Activated naive CD4-positive, alpha-beta T cell treated with anti-CD3 and anti-CD28 coated beads, Interleukin-2, amount 50 U/mL, for 72 hours (primary cell): ENCODE results near the gene RBPJ. TPM values are rescaled to one million over a fixed set of nuclear protein-coding genes. Genes with fewer than 3 reads are reported as not detected.
A peak's percentile ranks its signal among the peaks of the same experiment; 100 is the strongest.

Experiments used
- ATAC-seq, 2 donors: fragments of 150-1000 bp; cut with Tn5 transposase; 2 replicates each; pipeline ENCODE4 v1.10.0; 2021; ENCODE audit warnings: mild to moderate bottlenecking in 2 of 2, moderate library complexity in 2 of 2
- DNase-seq, 2 donors: peaks; one replicate each; pipeline ENCODE4 v3.0.0; 2021 to 2022; ENCODE audit warnings: low spot score in 2 of 2
- H3K27ac Mint-ChIP-seq, 2 donors: one replicate each; pipeline ENCODE4 v1.8.0; 2022; ENCODE audit warnings: mild to moderate bottlenecking in 2 of 2, mixed read lengths in 2 of 2
- H3K36me3 Mint-ChIP-seq, 2 donors: one replicate each; pipeline ENCODE4 v1.8.0; 2022; ENCODE audit warnings: mixed read lengths in 2 of 2
- H3K9me3 Mint-ChIP-seq, 2 donors: one replicate each; pipeline ENCODE4 v1.8.0; 2022; ENCODE audit warnings: mixed read lengths in 2 of 2
- total RNA-seq, 2 donors: library from RNA; stranded (reverse); gene quantifications; one replicate each; pipeline ENCODE4 v1.2.3, GENCODE V29; 2022

The RBPJ gene
- total RNA-seq, 2 donors from 2014 or later: 175 to 356 TPM

DNA sequence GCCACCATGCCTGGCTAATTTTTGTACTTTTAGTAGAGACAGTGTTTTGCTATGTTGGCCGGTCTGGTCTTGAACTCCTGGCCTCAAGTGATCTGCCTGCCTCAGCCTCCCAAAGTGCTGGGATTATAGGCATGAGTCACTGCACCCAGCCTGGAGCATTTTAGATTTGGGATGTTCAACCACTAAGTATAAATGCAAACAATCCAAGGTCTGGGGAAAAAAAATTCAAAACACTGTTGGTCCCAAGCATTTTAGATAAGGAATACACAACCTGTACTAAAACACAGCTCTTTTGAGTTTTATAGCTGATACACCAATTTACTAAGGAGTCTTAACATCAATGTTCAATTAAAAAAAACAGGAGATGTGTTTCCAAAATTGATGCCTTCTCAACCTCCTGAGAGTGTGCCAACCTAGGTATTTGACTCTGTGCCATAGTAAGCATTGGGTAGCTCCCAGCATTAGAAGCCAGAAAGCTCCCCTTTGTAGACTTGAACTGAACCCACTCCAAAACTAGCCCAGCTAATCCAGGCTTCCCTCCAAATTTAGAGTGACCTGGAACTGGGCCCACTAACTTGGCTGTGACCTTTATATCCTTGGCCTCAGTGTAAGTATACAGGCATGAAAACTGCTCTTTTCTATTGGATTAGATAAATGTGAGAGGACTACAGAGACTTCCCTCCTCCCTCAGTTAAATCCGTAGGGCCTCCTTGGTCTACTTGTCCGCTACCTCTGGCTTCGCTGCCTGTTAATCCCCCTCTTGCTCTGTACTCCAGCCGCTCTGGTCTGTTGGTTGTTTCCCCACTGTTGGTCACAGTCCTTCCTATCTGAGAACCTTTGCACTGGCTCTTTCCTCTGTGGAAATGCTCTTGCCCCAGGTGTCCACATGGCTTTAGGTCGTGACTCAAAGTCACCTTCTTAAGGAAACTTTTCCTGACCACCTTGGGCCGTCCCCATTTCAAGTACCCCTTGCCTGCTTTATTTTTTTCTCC is 91.9 kb downstream of the RBPJ start:
- Mint-ChIP-seq H3K9me3 (no peaks in the 10 kb centered on the region), H3K27ac (peak overlapping the region in 1 of 2 donors; percentile 19), H3K36me3 (peaks cover 0 to 30% of the 10 kb centered on the region in 2 donors)
- ATAC-seq: no peak
- DNase-seq: no peak

DNA sequence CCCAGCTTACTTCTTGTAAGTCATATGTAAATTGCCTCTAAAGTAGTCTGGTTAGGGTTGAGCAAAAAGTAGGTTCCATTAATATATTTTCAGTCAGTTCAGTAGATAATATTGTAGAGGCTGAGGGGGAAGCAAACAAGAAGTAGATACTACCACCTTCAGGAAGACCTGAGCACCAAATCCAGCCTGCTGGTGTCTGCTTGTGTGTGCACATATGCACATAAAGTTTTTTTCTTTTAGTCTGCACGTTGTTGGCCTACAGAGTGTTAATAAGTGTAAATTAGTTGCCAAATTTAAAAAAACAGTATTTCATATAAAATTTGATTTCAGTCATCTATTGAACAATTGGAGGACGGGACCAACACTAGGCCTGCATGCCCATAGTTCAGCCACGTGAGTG is 92.8 kb downstream of the RBPJ start:
- Mint-ChIP-seq H3K9me3 (no peaks in the 10 kb centered on the region), H3K27ac (peak overlapping the region in 1 of 2 donors; percentile 19), H3K36me3 (peaks cover 0 to 27% of the 10 kb centered on the region in 2 donors)
- ATAC-seq (no peak), DNase-seq (no peak)

DNA sequence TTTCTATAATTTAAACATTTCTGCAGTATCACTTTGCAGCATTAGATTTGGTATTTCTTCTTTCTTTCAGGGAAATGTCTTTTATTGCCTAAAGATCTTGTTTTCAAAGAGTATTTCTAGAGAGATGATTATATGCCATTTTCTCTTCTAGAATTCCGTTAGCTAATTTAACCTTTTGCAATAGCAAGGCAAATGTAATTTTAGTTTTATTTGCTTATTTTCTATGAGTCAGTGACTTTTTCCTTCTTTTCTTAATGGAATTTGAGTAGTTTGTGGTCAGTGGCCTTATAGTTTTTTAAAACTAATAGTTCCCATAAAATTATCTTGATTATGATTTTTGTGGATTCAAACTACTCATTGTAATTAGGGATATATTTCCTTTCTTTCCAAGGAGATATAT is 97.3 kb downstream of the RBPJ start:
- DNase-seq (no peak), ATAC-seq (no peak)
- Mint-ChIP-seq H3K36me3 (peaks cover 17 to 35% of the 10 kb centered on the region in 2 donors), H3K9me3 (no peaks in the 10 kb centered on the region), H3K27ac (no peak overlapping the region)

DNA sequence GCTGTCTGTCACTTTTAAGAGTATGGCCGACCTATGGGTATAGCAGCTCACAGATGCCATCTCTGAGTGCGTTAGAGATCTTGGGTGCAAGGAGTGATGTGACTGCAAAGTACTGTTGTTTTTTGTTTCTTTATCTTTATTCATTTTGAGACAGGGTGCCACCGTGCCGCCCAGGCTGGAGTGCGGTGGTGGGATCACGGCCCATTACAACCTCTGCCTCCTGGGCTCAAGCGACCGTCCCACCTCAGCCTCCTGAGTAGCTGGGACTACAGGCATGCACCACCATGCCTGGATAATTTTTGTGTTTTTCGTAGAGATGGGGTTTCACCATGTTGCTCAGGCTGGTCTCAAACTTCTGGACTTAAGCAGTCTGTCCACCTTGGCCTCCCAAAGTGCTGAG is 98.0 kb downstream of the RBPJ start:
- ATAC-seq: no peak
- peaks cover 17 to 32% of the 10 kb centered on the region in 2 donors for H3K36me3 Mint-ChIP-seq
- no peak for DNase-seq
- no peaks in the 10 kb centered on the region for H3K9me3 Mint-ChIP-seq
- H3K27ac Mint-ChIP-seq: peak overlapping the region in 1 of 2 donors; percentile 46

DNA sequence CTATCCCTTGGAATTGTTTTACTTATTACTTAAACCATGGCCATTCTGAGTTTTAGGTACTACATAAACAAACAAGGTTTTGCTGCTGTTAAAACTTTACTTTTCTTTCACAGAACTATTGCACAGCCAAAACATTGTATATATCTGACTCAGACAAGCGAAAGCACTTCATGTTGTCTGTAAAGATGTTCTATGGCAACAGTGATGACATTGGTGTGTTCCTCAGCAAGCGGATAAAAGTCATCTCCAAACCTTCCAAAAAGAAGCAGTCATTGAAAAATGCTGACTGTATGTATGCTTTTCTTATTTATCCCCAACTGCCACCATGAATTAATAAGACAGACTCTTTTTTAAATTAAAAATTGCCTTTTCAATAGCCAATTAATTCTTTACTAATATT is 99.6 kb downstream of the RBPJ start:
- Mint-ChIP-seq H3K36me3 (peaks cover 17 to 28% of the 10 kb centered on the region in 2 donors), H3K9me3 (no peaks in the 10 kb centered on the region), H3K27ac (no peak overlapping the region)
- no peak for ATAC-seq
- no peak for DNase-seq

DNA sequence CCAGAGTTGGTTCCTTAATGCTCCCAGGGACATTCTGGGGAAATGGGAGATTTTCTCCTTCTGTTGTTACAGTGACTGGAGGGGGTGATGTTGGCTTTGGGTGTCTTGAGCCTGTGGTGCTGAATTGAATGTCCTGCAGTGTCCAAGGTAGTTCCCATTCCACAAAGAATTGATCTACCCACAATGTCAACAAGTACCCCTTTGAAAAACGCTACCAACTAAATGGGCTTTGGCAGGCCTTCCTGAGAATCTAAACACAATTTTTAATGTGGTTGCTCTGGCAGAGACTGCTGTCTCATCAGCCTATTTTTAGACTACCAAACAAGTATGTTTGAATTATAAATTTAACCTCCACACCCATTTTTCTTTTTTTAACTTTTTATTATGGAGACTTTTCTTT is 100.1 kb downstream of the RBPJ start:
- ATAC-seq (no peak), DNase-seq (no peak)
- Mint-ChIP-seq H3K9me3 (no peaks in the 10 kb centered on the region), H3K36me3 (peaks cover 17 to 27% of the 10 kb centered on the region in 2 donors), H3K27ac (no peak overlapping the region)

DNA sequence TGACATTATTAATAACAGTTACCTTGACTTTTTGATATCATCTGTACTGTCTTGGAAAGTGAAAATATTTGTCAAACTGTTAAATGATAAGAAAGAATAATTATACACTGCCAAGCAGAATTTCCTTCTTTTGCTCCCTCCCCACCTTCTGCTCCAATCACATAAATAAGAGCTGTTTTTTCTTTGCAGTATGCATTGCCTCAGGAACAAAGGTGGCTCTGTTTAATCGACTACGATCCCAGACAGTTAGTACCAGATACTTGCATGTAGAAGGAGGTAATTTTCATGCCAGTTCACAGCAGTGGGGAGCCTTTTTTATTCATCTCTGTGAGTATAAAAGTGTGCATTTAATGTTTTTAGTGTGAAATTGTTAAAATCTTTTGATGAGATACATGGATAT is 103.3 kb downstream of the RBPJ start:
- Mint-ChIP-seq H3K27ac (no peak overlapping the region), H3K9me3 (no peaks in the 10 kb centered on the region), H3K36me3 (peaks cover 17 to 40% of the 10 kb centered on the region in 2 donors)
- ATAC-seq (no peak), DNase-seq (no peak)

DNA sequence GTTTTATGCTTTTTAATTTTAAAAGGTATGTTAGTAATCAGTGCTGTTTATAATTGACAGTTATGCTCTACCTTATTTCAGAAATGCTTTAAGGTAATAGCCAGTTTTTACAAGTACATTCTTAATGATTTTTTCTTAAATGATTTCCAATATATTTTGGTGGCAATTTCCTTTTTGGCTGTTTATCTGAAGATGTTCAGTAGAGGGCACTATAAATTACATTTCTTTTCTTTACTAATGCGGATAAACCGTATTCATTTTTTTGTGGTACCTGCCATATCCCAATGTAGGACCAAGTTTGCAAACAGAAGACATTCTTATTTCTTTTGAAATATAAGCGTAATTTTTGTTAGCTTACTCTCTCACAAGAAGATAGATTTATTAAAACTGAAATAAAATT is 104.0 kb downstream of the RBPJ start:
- H3K36me3 Mint-ChIP-seq: peaks cover 19 to 42% of the 10 kb centered on the region in 2 donors

DNA sequence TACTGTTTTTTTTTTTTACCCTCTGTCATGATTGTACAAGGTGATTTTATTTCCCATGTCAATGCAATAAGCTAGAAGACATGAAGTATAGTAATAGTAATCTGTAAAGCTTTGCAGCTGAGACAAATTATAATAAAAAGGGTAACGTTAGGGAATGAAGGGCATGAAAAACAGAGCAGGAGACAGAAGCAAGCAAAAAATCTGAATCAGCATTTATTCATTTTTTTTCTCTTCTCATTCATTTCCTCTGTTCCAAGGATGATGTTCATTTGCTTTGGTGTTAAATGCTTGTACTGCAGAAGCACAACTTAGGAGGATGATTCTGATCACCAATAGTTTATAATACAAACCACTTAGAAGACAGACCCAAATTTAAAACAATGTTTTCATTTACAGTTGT is 105.1 kb downstream of the RBPJ start:
- H3K36me3 Mint-ChIP-seq: peaks cover 29 to 51% of the 10 kb centered on the region in 2 donors
- DNase-seq: no peak
- ATAC-seq: no peak
- H3K9me3 Mint-ChIP-seq: no peaks in the 10 kb centered on the region
- H3K27ac Mint-ChIP-seq: no peak overlapping the region

More for the DNA sequence above, 104.0 kb downstream of the RBPJ start:
- ATAC-seq (no peak), DNase-seq (no peak)
- H3K27ac Mint-ChIP-seq: no peak overlapping the region
- no peaks in the 10 kb centered on the region for H3K9me3 Mint-ChIP-seq

DNA sequence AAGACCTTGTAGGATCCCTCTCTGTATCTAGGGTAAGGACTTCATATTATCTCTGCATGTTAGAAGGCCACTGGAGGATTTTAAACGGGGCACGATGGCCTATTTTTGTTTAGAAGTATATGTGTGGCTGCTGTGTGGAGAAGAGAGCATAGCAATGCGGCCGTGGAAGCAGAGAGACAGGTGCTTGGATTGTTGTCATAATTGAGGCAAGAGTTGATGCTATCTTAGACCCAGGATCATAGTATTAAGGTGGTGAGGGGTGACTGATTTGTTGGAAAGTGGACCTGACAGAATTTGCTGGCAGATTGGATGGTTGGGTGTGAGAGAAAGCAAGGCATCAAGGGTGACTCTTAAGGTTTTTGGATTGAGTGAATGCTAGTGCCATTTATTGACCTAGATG is 106.1 kb downstream of the RBPJ start:
- ATAC-seq (peak in 1 of 2 donors; percentile 13), DNase-seq (no peak)
- Mint-ChIP-seq H3K9me3 (no peaks in the 10 kb centered on the region), H3K27ac (peak overlapping the region; percentile 35 to 81), H3K36me3 (peaks cover 22 to 53% of the 10 kb centered on the region in 2 donors)

DNA sequence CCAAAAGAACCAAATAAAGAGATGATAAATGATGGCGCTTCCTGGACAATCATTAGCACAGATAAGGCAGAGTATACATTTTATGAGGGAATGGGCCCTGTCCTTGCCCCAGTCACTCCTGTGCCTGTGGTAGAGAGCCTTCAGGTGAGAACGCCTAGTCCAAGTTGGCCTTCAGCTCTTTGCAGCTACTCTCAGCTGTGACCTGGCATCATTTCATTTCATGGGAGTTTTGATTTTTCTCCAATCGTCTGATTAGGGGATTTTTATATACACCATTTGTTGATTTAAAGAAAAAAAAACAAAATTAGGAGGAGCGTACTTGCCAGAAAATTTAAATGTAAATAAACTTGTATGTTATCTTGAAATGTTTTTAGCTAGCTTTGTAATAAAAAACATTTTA is 109.1 kb downstream of the RBPJ start:
- DNase-seq (no peak), ATAC-seq (no peak)
- H3K9me3 Mint-ChIP-seq: no peaks in the 10 kb centered on the region
- peaks cover 12 to 67% of the 10 kb centered on the region in 2 donors for H3K36me3 Mint-ChIP-seq
- H3K27ac Mint-ChIP-seq: peak overlapping the region in 1 of 2 donors; percentile 53

DNA sequence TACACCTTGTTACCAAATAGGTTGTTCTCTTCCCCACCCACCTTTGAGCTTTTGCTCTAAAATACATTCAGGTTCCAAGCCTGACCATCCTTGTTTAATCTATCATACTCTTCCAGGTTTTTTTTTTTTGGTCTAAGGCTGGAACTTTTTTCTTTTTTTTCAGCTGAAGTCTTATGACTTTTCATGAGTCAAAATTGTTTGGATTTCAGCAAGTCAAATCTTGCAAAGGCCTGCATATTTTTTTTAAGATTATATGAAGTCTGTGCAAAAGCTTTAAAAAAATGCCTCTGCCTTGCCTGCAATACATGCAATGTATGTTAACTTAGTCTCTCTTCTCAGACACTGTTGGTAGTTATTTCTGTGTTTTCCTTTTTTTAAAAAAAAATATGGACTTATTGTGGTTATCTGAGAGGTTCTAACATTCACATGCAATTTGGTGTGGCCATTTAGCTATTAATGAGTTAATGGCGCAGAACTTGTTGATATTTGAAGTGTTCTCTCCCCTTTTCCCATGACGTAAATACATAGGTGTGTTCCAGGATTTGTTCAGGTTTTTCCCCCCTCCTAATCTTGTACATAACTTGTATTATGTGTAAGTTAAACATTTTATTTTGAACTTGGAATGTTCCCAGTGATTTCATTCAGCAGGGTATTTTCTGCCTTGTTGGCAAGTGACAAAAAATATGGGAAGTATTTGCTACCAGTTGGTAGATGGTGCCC is 110.8 kb downstream of the RBPJ start:
- peaks cover 12 to 56% of the 10 kb centered on the region in 2 donors for H3K36me3 Mint-ChIP-seq
- no peak for ATAC-seq
- H3K27ac Mint-ChIP-seq: peak overlapping the region in 1 of 2 donors; percentile 78
- DNase-seq: no peak
- H3K9me3 Mint-ChIP-seq: no peaks in the 10 kb centered on the region

DNA sequence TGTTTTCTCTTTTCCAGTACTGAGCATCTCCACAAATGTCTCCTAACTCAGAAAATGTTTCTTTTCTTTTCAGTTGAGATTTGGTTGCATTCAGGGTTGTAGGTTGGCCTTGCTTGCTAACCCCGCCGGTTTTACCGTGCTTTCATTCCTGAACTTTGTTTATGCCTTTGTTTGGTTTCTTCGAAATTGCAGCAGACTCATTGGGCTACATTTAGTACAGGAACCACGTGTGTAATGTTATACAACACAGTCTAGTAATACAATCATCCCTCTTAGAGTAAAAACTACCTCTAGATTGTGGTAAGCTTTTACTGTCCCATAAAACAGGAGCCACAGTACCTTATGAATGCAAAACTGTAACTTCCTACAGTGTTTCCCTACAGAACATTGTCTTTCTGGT is 111.6 kb downstream of the RBPJ start:
- ATAC-seq (no peak), DNase-seq (no peak)
- peaks cover 12 to 48% of the 10 kb centered on the region in 2 donors for H3K36me3 Mint-ChIP-seq
- H3K27ac Mint-ChIP-seq: no peak overlapping the region
- H3K9me3 Mint-ChIP-seq: no peaks in the 10 kb centered on the region

DNA sequence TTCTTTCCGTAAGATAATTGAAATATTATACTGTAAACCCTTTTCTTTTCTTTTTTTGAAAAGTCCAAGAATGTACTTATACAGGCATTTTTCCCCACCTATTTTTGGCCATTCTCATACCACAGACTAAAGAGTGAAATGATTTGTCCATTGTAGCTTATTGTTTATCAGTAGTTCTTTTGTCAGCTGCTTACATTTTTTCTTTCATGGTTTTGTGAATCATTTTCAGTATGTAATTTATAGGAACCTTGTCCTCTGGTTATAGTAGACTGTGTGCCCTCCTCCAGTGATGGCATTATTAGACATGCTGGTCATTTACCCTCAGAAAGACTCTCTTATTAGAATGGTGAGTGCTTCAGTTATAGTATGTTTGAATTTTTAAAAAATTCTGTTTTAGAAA is 112.7 kb downstream of the RBPJ start:
- H3K9me3 Mint-ChIP-seq: no peaks in the 10 kb centered on the region
- no peak for DNase-seq
- ATAC-seq: no peak
- peak overlapping the region in 1 of 2 donors; percentile 32 for H3K27ac Mint-ChIP-seq
- peaks cover 12 to 45% of the 10 kb centered on the region in 2 donors for H3K36me3 Mint-ChIP-seq

DNA sequence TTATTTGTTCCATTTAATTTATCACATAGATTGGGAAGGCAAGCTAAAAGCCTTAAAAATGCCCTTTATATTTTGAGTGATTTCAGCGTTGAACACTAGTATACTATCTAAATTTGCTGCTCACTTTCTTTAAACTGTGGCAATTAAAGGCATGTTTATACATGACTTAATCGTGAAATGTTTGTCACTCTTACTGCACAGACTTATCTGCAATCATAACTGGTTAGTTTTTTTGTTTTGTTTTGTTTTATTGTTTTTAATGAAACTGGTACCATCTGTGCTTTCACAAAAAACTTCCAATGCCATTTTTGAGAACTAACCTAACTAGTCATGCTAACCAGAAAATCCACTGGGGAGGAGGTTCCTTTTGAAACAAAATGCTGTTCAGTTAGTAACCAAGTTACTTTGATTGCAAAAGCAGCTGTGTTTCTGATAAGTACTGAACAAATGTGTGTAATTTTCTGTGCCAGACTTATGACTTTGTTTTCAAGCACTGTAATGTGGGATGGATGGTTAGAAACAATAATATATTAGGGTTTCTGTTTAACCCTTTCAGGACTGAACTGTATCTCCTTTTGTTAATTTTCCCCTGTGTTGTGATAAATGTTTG is 113.3 kb downstream of the RBPJ start:
- H3K9me3 Mint-ChIP-seq: no peaks in the 10 kb centered on the region
- peaks cover 12 to 45% of the 10 kb centered on the region in 2 donors for H3K36me3 Mint-ChIP-seq
- peak overlapping the region; percentile 32 to 88 for H3K27ac Mint-ChIP-seq
- ATAC-seq: no peak
- DNase-seq: no peak

DNA sequence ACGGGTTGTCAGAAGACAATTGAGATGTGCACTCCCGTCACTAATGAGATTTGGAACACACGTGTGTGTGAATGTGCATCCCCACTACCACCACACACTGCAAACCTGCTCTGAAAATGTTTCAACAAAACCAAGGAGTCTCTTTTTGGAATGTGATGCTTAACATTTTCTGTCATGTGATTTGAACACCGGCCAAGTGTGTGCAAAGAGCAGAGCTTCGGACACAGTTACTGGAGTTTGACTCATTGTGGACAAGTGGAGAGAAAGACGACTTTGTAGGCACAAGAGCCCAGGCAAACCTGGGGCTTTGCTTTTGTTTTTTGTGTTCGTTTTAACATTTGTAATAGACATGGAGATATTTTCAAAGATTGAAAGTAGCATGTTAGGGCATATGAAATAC is 120.3 kb downstream of the RBPJ start:
- Mint-ChIP-seq H3K9me3 (peaks cover 4 to 5% of the 10 kb centered on the region in 2 donors), H3K36me3 (peaks cover 0 to 24% of the 10 kb centered on the region in 2 donors), H3K27ac (peak overlapping the region in 1 of 2 donors; percentile 63)
- ATAC-seq (no peak), DNase-seq (no peak)

DNA sequence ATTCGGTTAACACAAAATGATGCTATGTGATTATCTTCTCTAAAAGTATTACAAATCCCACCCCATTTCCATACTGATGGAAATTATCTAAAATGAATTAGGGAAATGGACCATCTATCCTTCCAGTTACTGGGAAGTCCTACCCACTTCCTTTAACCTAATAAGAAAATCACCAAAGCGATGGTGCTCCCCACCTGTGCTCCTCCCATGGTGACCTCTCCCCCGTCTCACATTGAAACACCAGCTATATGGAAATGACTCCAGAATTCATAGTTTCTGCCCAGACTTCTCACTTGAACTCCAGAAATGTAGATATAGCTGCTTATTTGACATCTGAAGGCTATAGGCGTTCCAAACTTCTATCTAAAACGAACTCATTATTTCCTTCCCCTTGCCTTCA is 121.0 kb downstream of the RBPJ start:
- peaks cover 4 to 10% of the 10 kb centered on the region in 2 donors for H3K9me3 Mint-ChIP-seq
- ATAC-seq (no peak), DNase-seq (no peak)
- peaks cover 0 to 24% of the 10 kb centered on the region in 2 donors for H3K36me3 Mint-ChIP-seq
- peak overlapping the region in 1 of 2 donors; percentile 3 for H3K27ac Mint-ChIP-seq
